Smooth muscle cell (in vitro differentiated cells): ENCODE measurements around the gene SPATA21. TPM values are rescaled to one million over a fixed set of nuclear protein-coding genes. Genes with fewer than 3 reads are reported as not detected.

Source experiments
- DNase-seq: peaks from one replicate; lab custom pipeline; 2025; ENCODE audit not compliant: unreplicated experiment; lab: John Stamatoyannopoulos, UW
- H2AFZ ChIP-seq: fragments of 200-600 bp; sonication (generic); 2 replicates; pipeline ENCODE4 v1.6.0; 2016; ENCODE audit warnings: antibody characterized with exemption, low read depth, mild to moderate bottlenecking
- H3F3A ChIP-seq: fragments of 200-600 bp; sonication (generic); 2 replicates; pipeline ENCODE4 v1.6.0; 2017; ENCODE audit warnings: antibody characterized with exemption, low read depth
- H3K27ac ChIP-seq: fragments of 200-600 bp; sonication (generic); 2 replicates; pipeline ENCODE4 v1.5.1; 2016; ENCODE audit warnings: low read depth, mild to moderate bottlenecking
- H3K27me3 ChIP-seq: fragments of 200-600 bp; sonication (generic); 2 replicates; pipeline ENCODE4 v1.6.1; 2016; ENCODE audit warnings: low read depth, mild to moderate bottlenecking
- H3K36me3 ChIP-seq: fragments of 200-600 bp; sonication (generic); 2 replicates; pipeline ENCODE4 v1.5.1; 2016; ENCODE audit warnings: low read depth
- H3K4me1 ChIP-seq: fragments of 200-600 bp; sonication (generic); 2 replicates; pipeline ENCODE4 v1.5.1; 2016; ENCODE audit warnings: low read depth
- H3K4me2 ChIP-seq: fragments of 200-600 bp; sonication (generic); 2 replicates; pipeline ENCODE4 v1.6.0; 2016; ENCODE audit warnings: mild to moderate bottlenecking
- H3K4me3 ChIP-seq: fragments of 200-600 bp; sonication (generic); 2 replicates; pipeline ENCODE4 v1.5.1; 2016; ENCODE audit warnings: mild to moderate bottlenecking
- H3K79me2 ChIP-seq: fragments of 200-600 bp; sonication (generic); 2 replicates; pipeline ENCODE4 v1.6.0; 2016; ENCODE audit warnings: low read depth, mild to moderate bottlenecking
- H3K9ac ChIP-seq: fragments of 200-600 bp; sonication (generic); 2 replicates; pipeline ENCODE4 v1.6.0; 2016; ENCODE audit warnings: low read depth
- H3K9me3 ChIP-seq: fragments of 200-600 bp; sonication (generic); replicated peaks from 2 replicates; pipeline ENCODE4 v1.5.1; 2016; ENCODE audit warnings: low read depth
- H4K20me1 ChIP-seq: fragments of 200-600 bp; sonication (generic); 2 replicates; pipeline ENCODE4 v1.6.0; 2016; ENCODE audit warnings: low read depth
- CTCF ChIP-seq: fragments of 200-600 bp; sonication (generic); IDR thresholded peaks from 2 replicates; pipeline ENCODE4 v1.5.1; 2017; ENCODE audit warnings: borderline replicate concordance, mild to moderate bottlenecking, antibody characterized with exemption; ENCODE audit not compliant: insufficient read depth, poor library complexity, severe bottlenecking
- WGBS: methylation state at CpG from one replicate; pipeline ENCODE4 v1.1.7; 2016; ENCODE audit warnings: low lambda C conversion rate; 5-methylcytosine and 5-hydroxymethylcytosine counted together
- polyA plus RNA-seq: library from polyadenylated mRNA; unstranded; fragments of >200 nt; fragmentation: Nextera tagmentation; extraction: Ambion mirVana; gene quantifications from 2 replicates; pipeline ENCODE4 v1.2.1, GENCODE V29; 2016
- total RNA-seq: library from RNA; depleted of rRNA; stranded (reverse); fragments of >200 nt; gene quantifications from 2 replicates; pipeline ENCODE4 v1.2.3, GENCODE V29; 2014

SPATA21 gene
- total and polyA plus RNA-seq, 2 experiments from 2014 or later, result not detected

GRCh38 chr1:16443975-16444770, 6.9 kb upstream of the SPATA21 start:
- WGBS, result 94% methylated on average over 14 of the region's 14 CpGs
- Histone ChIP-seq H4K20me1 (peaks cover 19% of the 10 kb centered on the region), H3K4me1 (peaks cover 4% of the 10 kb centered on the region), H3K4me3 (no peak overlapping the region), H2AFZ (no peak overlapping the region), H3K79me2 (peaks cover 37% of the 10 kb centered on the region), H3K9me3 (no peaks in the 10 kb centered on the region), H3K27me3 (no peaks in the 10 kb centered on the region), H3K36me3 (peaks cover 3% of the 10 kb centered on the region), H3K27ac (no peak overlapping the region), H3F3A (no peaks in the 10 kb centered on the region), H3K9ac (no peak overlapping the region), H3K4me2 (no peak overlapping the region)
- no peak for DNase-seq
- TF ChIP-seq CTCF, result no peak

GRCh38 chr1:16442941-16443340, 5.7 kb upstream of the SPATA21 start:
- TF ChIP-seq CTCF, result no peak
- Histone ChIP-seq H4K20me1 (peaks cover 18% of the 10 kb centered on the region), H3K36me3 (peaks cover 3% of the 10 kb centered on the region), H3K4me1 (peaks cover 4% of the 10 kb centered on the region), H3K9ac (no peak overlapping the region), H3K9me3 (no peaks in the 10 kb centered on the region), H3K79me2 (peaks cover 37% of the 10 kb centered on the region), H3K4me2 (no peak overlapping the region), H3K27me3 (no peaks in the 10 kb centered on the region), H2AFZ (no peak overlapping the region), H3K27ac (no peak overlapping the region), H3F3A (no peaks in the 10 kb centered on the region), H3K4me3 (no peak overlapping the region)
- WGBS, result 92% methylated on average over 2 of the region's 2 CpGs
- DNase-seq, result no peak

GRCh38 chr1:16442265-16442664, 5.0 kb upstream of the SPATA21 start:
- Histone ChIP-seq H3F3A (no peaks in the 10 kb centered on the region), H3K4me3 (peak overlapping the region; percentile 81), H4K20me1 (peaks cover 18% of the 10 kb centered on the region), H3K36me3 (peaks cover 3% of the 10 kb centered on the region), H3K4me1 (peaks cover 4% of the 10 kb centered on the region), H3K4me2 (no peak overlapping the region), H2AFZ (no peak overlapping the region), H3K27ac (no peak overlapping the region), H3K79me2 (peaks cover 37% of the 10 kb centered on the region), H3K9me3 (no peaks in the 10 kb centered on the region), H3K27me3 (no peaks in the 10 kb centered on the region), H3K9ac (no peak overlapping the region)
- no peak for TF ChIP-seq CTCF
- 95% methylated on average over 7 of the region's 7 CpGs for WGBS
- no peak for DNase-seq

GRCh38 chr1:16441282-16441665, 4.0 kb upstream of the SPATA21 start:
- H3K79me2 ChIP-seq, result peaks cover 37% of the 10 kb centered on the region
- TF ChIP-seq CTCF, result no peak
- DNase-seq, result no peak
- peaks cover 4% of the 10 kb centered on the region for H3K4me1 ChIP-seq
- 3% methylated on average over 12 of the region's 12 CpGs for WGBS
- no peaks in the 10 kb centered on the region for H3K27me3 ChIP-seq
- peak overlapping the region; percentile 92 for H3K4me2 ChIP-seq
- H3K36me3 ChIP-seq, result peaks cover 3% of the 10 kb centered on the region
- H4K20me1 ChIP-seq, result peaks cover 14% of the 10 kb centered on the region
- H3K27ac ChIP-seq, result peak overlapping the region; percentile 54
- H3K9me3 ChIP-seq, result no peaks in the 10 kb centered on the region
- no peaks in the 10 kb centered on the region for H3F3A ChIP-seq
- peak overlapping the region; percentile 81 for H3K4me3 ChIP-seq
- H3K9ac ChIP-seq, result peak overlapping the region; percentile 92
- H2AFZ ChIP-seq, result peak overlapping the region; percentile 17
